ENCODE results near the gene HMG20A. TPM values are rescaled to one million over a fixed set of nuclear protein-coding genes. Genes with fewer than 3 reads are reported as not detected.

Gene HMG20A
- total and polyA plus RNA-seq, 8 donors = 7.8 to 20.5 (median 12.9) TPM

- H3K4me1 ChIP-seq = peaks cover 10 to 22% (median 21%) of the 10 kb centered on the region in 3 donors
- ATAC-seq = peak; percentile 51 to 72 (median 66)
- TF ChIP-seq CTCF (IDR thresholded peaks at IDR 0.05) = no peak
- no peaks in the 10 kb centered on the region for H3K36me3 ChIP-seq
- no peaks in the 10 kb centered on the region for H3K9me3 ChIP-seq
- H3K27ac ChIP-seq = peak overlapping the region; percentile 61 to 90 (median 82)
- intact Hi-C loops (cut with DNase I) = no loop called here
- WGBS, 2 donors = 28 to 37% methylated on average over 10 of the region's 10 CpGs
- peak overlapping the region in 2 of 4 donors; percentile 3 to 19 for H3K4me3 ChIP-seq
- FAIRE-seq = no peak
- DNase-seq = peak in 5 of 6 donors; percentile 43 to 81 (median 63)
- no peaks in the 10 kb centered on the region for H3K27me3 ChIP-seq
Observed at GRCh38 chr15:77507143-77507897, 86.6 kb downstream of the HMG20A start.

GRCh38 chr15:77507911-77508310, 87.2 kb downstream of the HMG20A start:
- WGBS, 2 donors = 33 to 42% methylated on average over 6 of the region's 6 CpGs
- intact Hi-C loops (cut with DNase I) = no loop called here
- Histone ChIP-seq H3K27me3 (no peaks in the 10 kb centered on the region), H3K36me3 (no peaks in the 10 kb centered on the region), H3K4me1 (peaks cover 10 to 22% (median 21%) of the 10 kb centered on the region in 3 donors), H3K9me3 (no peaks in the 10 kb centered on the region), H3K27ac (peak overlapping the region; percentile 61 to 90 (median 82)), H3K4me3 (no peak overlapping the region)
- FAIRE-seq = no peak
- ATAC-seq = peak; percentile 86 to 91 (median 88)
- peak in 2 of 6 donors; percentile 35 to 45 for DNase-seq
- no peak for TF ChIP-seq CTCF (IDR thresholded peaks at IDR 0.05)

- ATAC-seq (peak in 2 of 4 donors; percentile 8 to 26), DNase-seq (peak in 4 of 6 donors; percentile 24 to 71 (median 59)), FAIRE-seq (no peak)
- Histone ChIP-seq H3K4me3 (no peak overlapping the region), H3K27ac (peak overlapping the region; percentile 61 to 90 (median 82)), H3K4me1 (peaks cover 10 to 22% (median 21%) of the 10 kb centered on the region in 3 donors), H3K36me3 (no peaks in the 10 kb centered on the region), H3K27me3 (no peaks in the 10 kb centered on the region), H3K9me3 (no peaks in the 10 kb centered on the region)
- TF ChIP-seq CTCF (IDR thresholded peaks at IDR 0.05) = no peak
- WGBS, 2 donors = 24 to 26% methylated on average over 4 of the region's 4 CpGs
- intact Hi-C loops (cut with DNase I) = no loop called here
Observed at GRCh38 chr15:77508541-77509243, 88.0 kb downstream of the HMG20A start.

- H3K9me3 ChIP-seq = no peaks in the 10 kb centered on the region
- FAIRE-seq (no peak), ATAC-seq (no peak), DNase-seq (no peak)
- H3K27ac ChIP-seq = no peak overlapping the region
- intact Hi-C loops (cut with DNase I) = no loop called here
- no peaks in the 10 kb centered on the region for H3K36me3 ChIP-seq
- no peaks in the 10 kb centered on the region for H3K27me3 ChIP-seq
- no peak for TF ChIP-seq CTCF (IDR thresholded peaks at IDR 0.05)
- WGBS, 2 donors = 87 to 92% methylated on average over 11 of the region's 11 CpGs
- no peak overlapping the region for H3K4me3 ChIP-seq
- peaks cover 10 to 22% (median 21%) of the 10 kb centered on the region in 3 donors for H3K4me1 ChIP-seq
Observed at GRCh38 chr15:77510066-77511057, 89.7 kb downstream of the HMG20A start.
